GM19468 (cell line): Measurements from ENCODE around the gene LGR6.
A peak's percentile ranks its signal among the peaks of the same experiment; 100 is the strongest.
"Not testable (repeated sequence)": the region's sequence is repeated elsewhere in the genome, so short reads cannot be mapped to it uniquely, and the experiment has no call there.

Experiments
- ATAC-seq: cut with Tn5 transposase; IDR thresholded peaks from one replicate; pipeline ENCODE4 v1.9.1; 2021; ENCODE audit warnings: mild to moderate bottlenecking, moderate library complexity, moderate number of reproducible peaks; ENCODE audit not compliant: unreplicated experiment; ENCODE audit errors: extremely low read depth

The LGR6 gene

GRCh38 chr1:202311875-202312635 lies 118.5 kb downstream of the LGR6 start:
- ATAC-seq, result no peak

- no peak for ATAC-seq
Measured at GRCh38 chr1:202315576-202316168, 122.1 kb downstream of the LGR6 start.

GRCh38 chr1:202316186-202316585 lies 122.6 kb downstream of the LGR6 start:
- no peak for ATAC-seq

GRCh38 chr1:202317941-202318925 lies 124.6 kb downstream of the LGR6 start:
- ATAC-seq, result no peak

- ATAC-seq, result no peak
Measured at GRCh38 chr1:202319381-202320080, 125.9 kb downstream of the LGR6 start.

GRCh38 chr1:202320081-202320405 lies 126.4 kb downstream of the LGR6 start:
- ATAC-seq, result no peak

DNA sequence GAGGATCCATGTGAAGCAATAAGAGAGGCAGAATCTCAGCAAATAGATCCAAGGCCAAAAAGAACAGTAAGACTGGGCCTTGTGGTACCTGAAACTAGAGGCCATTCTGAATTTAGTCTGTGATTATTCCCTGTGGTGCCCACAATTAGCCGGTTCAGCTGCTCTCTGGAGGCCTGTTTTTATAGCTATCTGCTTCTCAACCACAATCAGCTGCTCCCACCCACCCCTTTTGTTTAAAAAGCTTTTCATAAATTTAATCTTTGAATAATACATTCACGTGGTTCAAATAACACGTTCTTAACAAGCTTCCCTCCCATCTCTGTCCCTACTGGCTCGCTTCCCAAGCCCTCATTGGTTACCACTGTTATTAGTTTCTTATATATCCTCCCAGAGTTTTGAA lies 130.1 kb downstream of the LGR6 start:
- ATAC-seq, result no peak

GRCh38 chr1:202324646-202325045 lies 131.0 kb downstream of the LGR6 start:
- ATAC-seq, result no peak

DNA sequence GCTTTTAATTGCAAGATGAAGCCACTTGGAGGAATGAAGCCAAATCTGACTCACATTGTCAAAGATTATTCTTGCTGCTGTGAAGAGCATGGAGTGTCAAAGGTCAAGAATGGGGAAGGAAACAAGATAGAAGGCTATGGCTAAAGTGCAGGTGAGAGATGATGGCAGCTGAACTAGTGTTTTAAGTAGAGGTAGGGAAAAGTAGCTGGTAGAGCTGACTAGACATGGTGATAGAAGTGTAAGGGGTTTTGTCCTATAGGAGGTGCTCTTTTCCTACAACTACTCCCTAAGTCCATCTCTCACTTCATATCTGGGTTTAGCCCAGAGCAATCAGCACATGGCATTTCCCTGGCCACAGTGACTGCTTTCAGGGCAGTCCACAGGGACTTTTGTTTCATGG lies 136.3 kb downstream of the LGR6 start:
- ATAC-seq, result no peak

DNA sequence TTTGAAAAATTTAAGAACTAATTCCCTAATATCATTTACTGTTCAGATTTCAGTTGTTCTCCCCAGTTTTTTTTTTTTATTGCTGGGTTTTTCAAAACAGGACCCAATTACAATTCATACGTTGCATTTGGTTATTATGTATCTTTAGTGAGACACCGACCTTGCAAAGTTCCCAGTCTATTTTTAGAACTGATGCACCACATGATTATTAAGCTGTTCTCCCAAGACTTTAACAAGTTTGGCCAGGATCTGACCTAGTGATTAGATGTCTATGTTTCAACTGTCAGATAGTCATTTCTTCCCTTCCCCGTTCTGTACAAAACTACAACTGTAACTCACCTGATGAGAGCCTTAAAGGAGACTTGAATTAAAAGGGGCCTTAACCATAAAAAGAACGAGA lies 140.3 kb downstream of the LGR6 start:
- no peak for ATAC-seq

GRCh38 chr1:202343652-202344349 lies 150.2 kb downstream of the LGR6 start:
- ATAC-seq, result no peak

GRCh38 chr1:202348005-202348508 lies 154.5 kb downstream of the LGR6 start:
- ATAC-seq, result no peak

DNA sequence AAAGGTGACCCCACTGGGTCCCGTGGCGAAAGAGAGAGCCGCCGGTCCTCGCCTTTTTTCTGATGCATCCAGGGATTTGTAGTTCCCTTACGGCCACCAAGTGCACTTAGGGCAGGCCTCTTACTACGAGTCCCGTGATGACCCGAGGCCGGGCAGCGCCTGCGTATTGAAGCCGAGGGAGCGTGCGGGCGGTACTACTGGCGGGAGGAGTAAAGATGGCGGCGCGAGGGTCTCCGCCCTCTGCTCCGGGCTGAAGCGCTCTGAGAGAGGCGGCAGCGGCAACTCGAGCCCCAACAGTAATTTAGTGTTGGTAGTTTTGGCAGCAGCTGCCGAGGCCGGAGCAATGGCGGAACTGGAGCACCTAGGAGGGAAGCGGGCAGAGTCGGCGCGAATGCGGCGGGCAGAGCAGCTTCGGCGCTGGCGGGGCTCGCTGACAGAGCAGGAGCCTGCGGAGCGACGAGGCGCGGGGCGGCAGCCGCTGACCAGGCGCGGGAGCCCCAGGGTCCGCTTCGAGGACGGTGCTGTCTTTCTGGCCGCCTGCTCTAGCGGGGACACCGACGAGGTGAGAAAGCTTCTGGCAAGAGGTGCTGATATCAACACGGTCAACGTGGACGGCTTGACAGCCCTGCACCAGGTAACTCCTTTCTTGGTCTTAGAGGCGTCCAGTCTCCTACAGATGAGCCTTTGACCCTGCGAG lies 155.1 kb downstream of the LGR6 start, which contains the start of gene PPP1R12B:
Gene PPP1R12B, plus strand, starts transcription at position 191 of the 697 bp plus-strand sequence. Its CDS starts 153 bp downstream, at position 344.
- peak; percentile 79 for ATAC-seq

DNA sequence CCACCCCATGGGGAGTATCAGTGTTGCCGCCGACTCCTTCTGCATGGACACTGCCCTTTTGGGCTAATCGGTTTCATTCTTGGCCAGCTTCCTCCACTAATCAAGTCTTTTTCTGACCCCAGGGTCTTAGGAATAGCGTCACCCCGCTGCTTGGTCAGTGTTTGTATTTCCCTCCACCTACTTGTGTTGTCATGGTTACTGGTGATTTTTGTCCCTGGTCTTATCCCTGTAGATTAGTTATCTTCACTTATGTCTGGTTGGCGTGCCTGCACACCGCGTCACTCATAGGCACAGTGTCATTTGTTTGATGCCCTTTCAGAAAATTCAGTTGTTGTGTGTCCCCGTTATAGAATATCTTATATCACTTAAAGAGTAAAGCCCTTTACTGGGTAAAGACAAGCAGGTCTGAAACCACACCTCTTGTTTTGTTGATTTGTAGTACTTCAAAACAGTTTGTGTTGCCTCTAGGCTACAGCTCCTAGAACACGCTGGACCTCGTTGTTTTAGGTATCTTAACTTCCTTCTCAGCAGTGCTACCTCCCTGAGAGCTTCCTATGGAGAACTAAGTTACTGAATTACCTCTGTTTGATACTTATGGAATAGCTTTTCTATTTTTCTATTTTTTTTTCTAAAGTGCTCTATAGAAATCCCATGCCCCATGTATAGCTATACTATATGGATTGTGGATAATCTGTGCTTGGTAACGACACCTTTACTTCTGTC lies 155.8 kb downstream of the LGR6 start:
- no peak for ATAC-seq

- ATAC-seq, result no peak
Measured at GRCh38 chr1:202351725-202352124, 158.1 kb downstream of the LGR6 start.

- not testable (repeated sequence) for ATAC-seq
Measured at GRCh38 chr1:202352583-202353197, 159.1 kb downstream of the LGR6 start.

DNA sequence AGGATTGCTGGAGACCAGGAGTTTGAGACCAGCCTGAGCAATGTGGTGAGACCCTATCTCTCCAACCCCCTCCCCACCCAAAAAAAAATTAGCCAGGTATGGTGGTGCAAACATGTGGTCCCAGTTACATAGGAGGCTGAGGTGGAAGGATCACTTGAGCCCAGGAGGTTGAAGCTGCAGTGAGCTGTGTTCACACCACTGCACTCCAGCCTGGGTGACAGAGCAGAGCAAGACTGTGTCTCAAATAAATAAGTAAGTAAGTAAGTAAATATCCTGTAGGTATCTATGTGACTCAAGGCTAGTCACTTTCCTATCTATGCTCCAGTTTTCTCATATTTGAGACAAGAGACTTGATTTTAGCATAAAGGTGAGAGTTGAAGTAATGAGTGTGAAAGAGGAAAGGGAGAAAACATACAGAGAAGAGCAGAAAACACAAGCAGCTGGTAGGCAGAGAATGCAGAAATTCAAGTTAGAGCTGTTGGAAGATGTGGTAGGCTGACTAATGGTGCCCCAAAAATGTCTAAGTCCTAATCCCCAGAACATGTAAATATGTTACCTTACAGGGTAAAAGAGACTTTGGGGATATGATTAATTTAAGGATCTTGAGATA lies 162.4 kb downstream of the LGR6 start:
- no peak for ATAC-seq
